Measurements from ENCODE around the gene BPIFA3. TPM values are rescaled to one million over a fixed set of nuclear protein-coding genes. Genes with fewer than 3 reads are reported as not detected.

BPIFA3 gene
- total RNA-seq, 1 donor from 2014 or later, result not detected

- DNase-seq (ENCODE audit: low read depth in 2 of 2), result peak; percentile 14 to 52
These were observed 5.2 kb upstream of the BPIFA3 start for GRCh38 chr20:33211817-33212424.

GRCh38 chr20:33224399-33224798, 7.2 kb downstream of the BPIFA3 start:
- DNase-seq (ENCODE audit: low read depth in 2 of 2), result no peak

GRCh38 chr20:33229843-33230242, 12.7 kb downstream of the BPIFA3 start:
- DNase-seq (ENCODE audit: low read depth in 2 of 2), result no peak

- DNase-seq (ENCODE audit: low read depth in 2 of 2), result no peak
These were observed 14.1 kb downstream of the BPIFA3 start for GRCh38 chr20:33231237-33231636.

- DNase-seq (ENCODE audit: low read depth in 2 of 2), result no peak
These were observed 15.4 kb downstream of the BPIFA3 start for GRCh38 chr20:33232486-33233072.

GRCh38 chr20:33233129-33233774, 16.1 kb downstream of the BPIFA3 start:
- DNase-seq (ENCODE audit: low read depth in 2 of 2), result no peak

GRCh38 chr20:33234050-33234449, 16.9 kb downstream of the BPIFA3 start:
- no peak for DNase-seq (ENCODE audit: low read depth in 2 of 2)

- no peak for DNase-seq (ENCODE audit: low read depth in 2 of 2)
These were observed 18.5 kb downstream of the BPIFA3 start, which contains the start of gene BPIFA1 for GRCh38 chr20:33235696-33236095. Gene BPIFA1 (plus strand): TSS chr20:33235996. CDS start chr20:33237712, 1,716 bp downstream.

GRCh38 chr20:33236351-33236750, 19.2 kb downstream of the BPIFA3 start:
- DNase-seq (ENCODE audit: low read depth in 2 of 2), result no peak

GRCh38 chr20:33237989-33238388, 20.8 kb downstream of the BPIFA3 start:
- DNase-seq (ENCODE audit: low read depth in 2 of 2), result no peak

- DNase-seq (ENCODE audit: low read depth in 2 of 2), result no peak
These were observed 22.3 kb downstream of the BPIFA3 start for GRCh38 chr20:33239418-33239817.

GRCh38 chr20:33239979-33240736, 23.0 kb downstream of the BPIFA3 start:
- no peak for DNase-seq (ENCODE audit: low read depth in 2 of 2)

GRCh38 chr20:33240923-33241322, 23.8 kb downstream of the BPIFA3 start:
- no peak for DNase-seq (ENCODE audit: low read depth in 2 of 2)

GRCh38 chr20:33242319-33243100, 25.4 kb downstream of the BPIFA3 start:
- DNase-seq (ENCODE audit: low read depth in 2 of 2), result no peak

- DNase-seq (ENCODE audit: low read depth in 2 of 2), result no peak
These were observed 28.9 kb downstream of the BPIFA3 start for GRCh38 chr20:33246077-33246476.

GRCh38 chr20:33249456-33249855, 32.3 kb downstream of the BPIFA3 start:
- DNase-seq (ENCODE audit: low read depth in 2 of 2), result no peak

- no peak for DNase-seq (ENCODE audit: low read depth in 2 of 2)
These were observed 33.5 kb downstream of the BPIFA3 start for GRCh38 chr20:33250666-33251065.

- peak; percentile 13 to 43 for DNase-seq (ENCODE audit: low read depth in 2 of 2)
These were observed 34.3 kb downstream of the BPIFA3 start for GRCh38 chr20:33251496-33251895.

- no peak for DNase-seq (ENCODE audit: low read depth in 2 of 2)
These were observed 35.3 kb downstream of the BPIFA3 start for GRCh38 chr20:33252460-33252859.

- no peak for DNase-seq (ENCODE audit: low read depth in 2 of 2)
These were observed 37.9 kb downstream of the BPIFA3 start for GRCh38 chr20:33255005-33255404.

GRCh38 chr20:33257237-33257636, 40.1 kb downstream of the BPIFA3 start:
- DNase-seq (ENCODE audit: low read depth in 2 of 2), result no peak
